ENCODE results near the gene RBBP8. TPM values are rescaled to one million over a fixed set of nuclear protein-coding genes. Genes with fewer than 3 reads are reported as not detected.

RBBP8 gene
- total and polyA plus RNA-seq, 2 experiments from 2014 or later = 13.1 to 25.7 TPM

DNA sequence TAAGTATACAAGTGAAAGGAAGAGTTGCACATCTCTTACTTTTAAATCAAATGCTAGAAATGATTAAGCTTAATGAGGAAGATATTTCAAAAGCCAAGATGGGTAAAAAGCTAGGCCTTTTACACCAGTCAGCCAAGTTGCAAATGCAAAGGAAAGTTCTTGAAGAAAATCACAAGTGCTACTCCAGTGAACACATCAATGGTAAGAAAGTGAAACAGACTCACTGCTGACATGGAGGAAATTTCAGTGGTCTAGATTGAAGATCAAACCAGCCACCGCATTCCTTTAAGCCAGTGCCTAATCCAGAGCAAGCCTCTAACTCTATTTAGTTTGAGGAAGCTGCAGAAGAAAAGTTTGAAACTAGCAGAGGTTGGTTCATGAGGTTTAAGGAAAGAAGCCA lies 79.1 kb downstream of the RBBP8 start:
- no peaks in the 10 kb centered on the region for H4K20me1 ChIP-seq (ENCODE audit: insufficient read depth, poor library complexity, severe bottlenecking)
- H3K4me3 ChIP-seq = no peak overlapping the region
- H3K9me3 ChIP-seq (ENCODE audit: low read depth) = no peaks in the 10 kb centered on the region
- no peak overlapping the region for H2AFZ ChIP-seq
- H3K4me2 ChIP-seq = no peak overlapping the region
- H3K9me2 ChIP-seq (replicated peaks; ENCODE audit: insufficient read depth) = no peaks in the 10 kb centered on the region
- 81% methylated on average over 1 of the region's 1 CpG for WGBS (ENCODE audit: low lambda C conversion rate, missing lambda C conversion rate)
- no peaks in the 10 kb centered on the region for H3K27me3 ChIP-seq
- H3K27ac ChIP-seq = no peak overlapping the region
- H3K79me2 ChIP-seq = no peaks in the 10 kb centered on the region
- TF ChIP-seq CTCF (IDR thresholded peaks at IDR 0.05; ENCODE audit: poor library complexity) (no peak), EZH2 (IDR thresholded peaks at IDR 0.05; ENCODE audit: borderline replicate concordance) (no peak), EZH2phosphoT487 (IDR thresholded peaks at IDR 0.05; ENCODE audit: low read depth, severe bottlenecking, unreplicated experiment) (no peak)
- no peaks in the 10 kb centered on the region for H3K4me1 ChIP-seq (ENCODE audit: insufficient read depth)
- no peak for DNase-seq (ENCODE audit: low spot score)
- no peaks in the 10 kb centered on the region for H3K36me3 ChIP-seq (replicated peaks; ENCODE audit: insufficient read depth, low read depth)

DNA sequence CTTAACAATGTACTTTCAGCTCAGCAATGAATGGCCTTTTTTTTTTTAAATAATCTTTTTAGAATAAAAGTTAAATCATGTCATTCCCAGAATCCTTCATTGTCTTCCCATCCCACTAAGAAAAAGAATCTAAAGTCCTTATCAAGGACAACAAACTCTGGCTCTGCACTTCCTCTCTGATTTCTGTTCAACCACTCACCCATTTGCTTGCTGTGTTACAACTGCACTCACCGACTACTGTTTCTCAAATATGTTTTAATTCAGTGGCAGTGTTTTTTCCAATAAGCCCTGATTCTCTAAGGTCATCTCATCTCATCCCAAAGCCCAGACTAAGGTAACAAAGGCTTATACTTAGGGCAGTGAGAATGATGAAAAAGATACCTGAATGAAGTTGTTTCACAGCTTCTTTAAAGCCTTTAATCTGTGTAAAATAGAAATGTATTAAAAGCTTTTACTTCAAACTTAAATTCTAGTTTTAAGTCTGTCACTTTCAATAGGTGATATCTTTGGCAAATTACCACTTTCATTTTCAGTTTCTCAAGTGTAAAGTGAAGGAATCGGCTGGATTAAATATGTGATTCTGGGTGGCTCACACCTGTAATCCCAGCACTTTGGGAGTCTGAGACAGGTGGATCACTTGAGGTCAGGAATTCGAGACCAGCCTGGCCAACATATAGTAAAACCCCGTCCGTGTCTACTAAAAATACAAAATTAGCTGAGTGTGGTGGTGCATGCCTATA lies 87.6 kb downstream of the RBBP8 start:
- Histone ChIP-seq H3K27me3 (no peaks in the 10 kb centered on the region), H3K9me2 (replicated peaks; ENCODE audit: insufficient read depth) (no peaks in the 10 kb centered on the region), H4K20me1 (ENCODE audit: insufficient read depth, poor library complexity, severe bottlenecking) (no peaks in the 10 kb centered on the region), H2AFZ (no peak overlapping the region), H3K4me1 (ENCODE audit: insufficient read depth) (no peaks in the 10 kb centered on the region), H3K27ac (no peak overlapping the region), H3K36me3 (replicated peaks; ENCODE audit: insufficient read depth, low read depth) (no peaks in the 10 kb centered on the region), H3K79me2 (no peaks in the 10 kb centered on the region), H3K4me2 (no peak overlapping the region), H3K4me3 (no peak overlapping the region), H3K9me3 (ENCODE audit: low read depth) (no peaks in the 10 kb centered on the region)
- no peak for DNase-seq (ENCODE audit: low spot score)
- 87% methylated on average over 5 of the region's 5 CpGs for WGBS (ENCODE audit: low lambda C conversion rate, missing lambda C conversion rate)
- TF ChIP-seq EZH2phosphoT487 (IDR thresholded peaks at IDR 0.05; ENCODE audit: low read depth, severe bottlenecking, unreplicated experiment) (no peak), EZH2 (IDR thresholded peaks at IDR 0.05; ENCODE audit: borderline replicate concordance) (no peak)

- no peaks in the 10 kb centered on the region for H3K9me3 ChIP-seq (ENCODE audit: low read depth)
- H3K36me3 ChIP-seq (replicated peaks; ENCODE audit: insufficient read depth, low read depth) = no peaks in the 10 kb centered on the region
- H3K27me3 ChIP-seq = no peaks in the 10 kb centered on the region
- no peaks in the 10 kb centered on the region for H3K4me1 ChIP-seq (ENCODE audit: insufficient read depth)
- WGBS (ENCODE audit: low lambda C conversion rate, missing lambda C conversion rate) = 78% methylated on average over 2 of the region's 2 CpGs
- no peak for TF ChIP-seq CTCF (IDR thresholded peaks at IDR 0.05; ENCODE audit: poor library complexity)
- TF ChIP-seq EZH2 (IDR thresholded peaks at IDR 0.05; ENCODE audit: borderline replicate concordance) = no peak
- TF ChIP-seq EZH2phosphoT487 (IDR thresholded peaks at IDR 0.05; ENCODE audit: low read depth, severe bottlenecking, unreplicated experiment) = no peak
- no peak overlapping the region for H3K4me3 ChIP-seq
- H3K27ac ChIP-seq = no peak overlapping the region
- DNase-seq (ENCODE audit: low spot score) = no peak
- H3K4me2 ChIP-seq = no peak overlapping the region
- H3K9me2 ChIP-seq (replicated peaks; ENCODE audit: insufficient read depth) = no peaks in the 10 kb centered on the region
- no peak overlapping the region for H2AFZ ChIP-seq
- no peaks in the 10 kb centered on the region for H3K79me2 ChIP-seq
- H4K20me1 ChIP-seq (ENCODE audit: insufficient read depth, poor library complexity, severe bottlenecking) = no peaks in the 10 kb centered on the region
Observed at GRCh38 chr18:23021623-23022022, 88.5 kb downstream of the RBBP8 start.

GRCh38 chr18:23032030-23032582 lies 99.0 kb downstream of the RBBP8 start:
- H3K27ac ChIP-seq = no peak overlapping the region
- no peak for DNase-seq (ENCODE audit: low spot score)
- no peak for TF ChIP-seq EZH2phosphoT487 (IDR thresholded peaks at IDR 0.05; ENCODE audit: low read depth, severe bottlenecking, unreplicated experiment)
- no peak for TF ChIP-seq EZH2 (IDR thresholded peaks at IDR 0.05; ENCODE audit: borderline replicate concordance)
- no peaks in the 10 kb centered on the region for H4K20me1 ChIP-seq (ENCODE audit: insufficient read depth, poor library complexity, severe bottlenecking)
- no peaks in the 10 kb centered on the region for H3K36me3 ChIP-seq (replicated peaks; ENCODE audit: insufficient read depth, low read depth)
- no peak overlapping the region for H2AFZ ChIP-seq
- H3K27me3 ChIP-seq = no peaks in the 10 kb centered on the region
- no peaks in the 10 kb centered on the region for H3K9me3 ChIP-seq (ENCODE audit: low read depth)
- H3K4me2 ChIP-seq = no peak overlapping the region
- H3K4me3 ChIP-seq = no peak overlapping the region
- H3K4me1 ChIP-seq (ENCODE audit: insufficient read depth) = no peaks in the 10 kb centered on the region
- H3K79me2 ChIP-seq = no peaks in the 10 kb centered on the region
- no peaks in the 10 kb centered on the region for H3K9me2 ChIP-seq (replicated peaks; ENCODE audit: insufficient read depth)
- 85% methylated on average over 4 of the region's 4 CpGs for WGBS (ENCODE audit: low lambda C conversion rate, missing lambda C conversion rate)

Data from hepatocyte (in vitro differentiated cells).